Measurements from ENCODE around the gene TOPBP1. TPM values are rescaled to one million over a fixed set of nuclear protein-coding genes. Genes with fewer than 3 reads are reported as not detected.
A peak's percentile ranks its signal among the peaks of the same experiment; 100 is the strongest.

Gene TOPBP1
- total RNA-seq, 4 donors from 2014 or later = 11.8 to 21.1 (median 16.9) TPM

DNA sequence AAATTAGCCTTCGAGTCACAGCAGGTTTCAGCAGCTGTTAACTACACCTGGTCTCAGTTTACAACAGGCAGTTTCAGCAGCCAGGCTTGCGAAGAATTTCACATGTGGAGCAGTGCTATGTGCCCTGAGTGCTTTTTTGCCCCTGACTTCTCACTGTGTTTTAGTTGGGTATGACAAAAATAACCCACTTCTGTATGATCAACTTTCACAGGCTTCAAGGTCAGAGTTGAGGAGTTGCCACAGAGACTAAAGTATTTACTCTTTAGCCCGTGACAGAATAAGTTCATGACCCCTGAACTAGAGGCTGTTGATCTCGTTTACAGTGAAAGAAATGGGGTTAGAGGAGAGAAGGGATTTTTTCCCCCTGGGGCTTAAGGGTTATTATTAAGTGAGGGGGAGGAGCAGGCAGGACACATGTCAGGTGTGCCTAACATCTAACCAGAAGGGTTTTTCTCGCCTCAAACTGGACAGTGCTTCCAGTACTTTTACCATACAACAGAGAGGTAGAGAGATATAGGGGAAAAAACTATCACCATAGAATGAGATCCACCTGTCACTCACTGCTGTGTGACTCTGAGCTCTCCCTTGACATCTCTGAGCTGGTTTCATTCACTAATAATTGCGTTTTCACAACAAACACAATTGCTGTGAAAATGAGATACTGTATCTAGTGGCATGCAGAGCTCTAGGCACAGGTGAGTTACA, 14.0 kb upstream of the TOPBP1 start:
- intact Hi-C loops (cut with DNase I; ENCODE audit: low total_unique reads) = no loop called here
- no peak for ATAC-seq
- TF ChIP-seq, protein P1, sequence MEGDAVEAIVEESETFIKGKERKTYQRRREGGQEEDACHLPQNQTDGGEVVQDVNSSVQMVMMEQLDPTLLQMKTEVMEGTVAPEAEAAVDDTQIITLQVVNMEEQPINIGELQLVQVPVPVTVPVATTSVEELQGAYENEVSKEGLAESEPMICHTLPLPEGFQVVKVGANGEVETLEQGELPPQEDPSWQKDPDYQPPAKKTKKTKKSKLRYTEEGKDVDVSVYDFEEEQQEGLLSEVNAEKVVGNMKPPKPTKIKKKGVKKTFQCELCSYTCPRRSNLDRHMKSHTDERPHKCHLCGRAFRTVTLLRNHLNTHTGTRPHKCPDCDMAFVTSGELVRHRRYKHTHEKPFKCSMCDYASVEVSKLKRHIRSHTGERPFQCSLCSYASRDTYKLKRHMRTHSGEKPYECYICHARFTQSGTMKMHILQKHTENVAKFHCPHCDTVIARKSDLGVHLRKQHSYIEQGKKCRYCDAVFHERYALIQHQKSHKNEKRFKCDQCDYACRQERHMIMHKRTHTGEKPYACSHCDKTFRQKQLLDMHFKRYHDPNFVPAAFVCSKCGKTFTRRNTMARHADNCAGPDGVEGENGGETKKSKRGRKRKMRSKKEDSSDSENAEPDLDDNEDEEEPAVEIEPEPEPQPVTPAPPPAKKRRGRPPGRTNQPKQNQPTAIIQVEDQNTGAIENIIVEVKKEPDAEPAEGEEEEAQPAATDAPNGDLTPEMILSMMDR (IDR thresholded peaks at IDR 0.05 in 4 of 5, conservative IDR thresholded peaks at IDR 0.05 in 1 of 5) = no peak
- TF ChIP-seq POLR2A (IDR thresholded peaks at IDR 0.05) = no peak
- Histone ChIP-seq H3K4me1 (peaks cover 0 to 3% of the 10 kb centered on the region in 2 donors), H3K36me3 (no peaks in the 10 kb centered on the region), H3K4me3 (no peak overlapping the region), H3K9me3 (no peaks in the 10 kb centered on the region), H3K27me3 (peaks cover 20 to 44% (median 25%) of the 10 kb centered on the region in 3 donors), H3K27ac (no peak overlapping the region)
- DNase-seq = no peak
- in situ Hi-C loops (cut with MboI; ENCODE audit: low sequenced_read_pairs in 4 of 4) = no loop called here

DNA sequence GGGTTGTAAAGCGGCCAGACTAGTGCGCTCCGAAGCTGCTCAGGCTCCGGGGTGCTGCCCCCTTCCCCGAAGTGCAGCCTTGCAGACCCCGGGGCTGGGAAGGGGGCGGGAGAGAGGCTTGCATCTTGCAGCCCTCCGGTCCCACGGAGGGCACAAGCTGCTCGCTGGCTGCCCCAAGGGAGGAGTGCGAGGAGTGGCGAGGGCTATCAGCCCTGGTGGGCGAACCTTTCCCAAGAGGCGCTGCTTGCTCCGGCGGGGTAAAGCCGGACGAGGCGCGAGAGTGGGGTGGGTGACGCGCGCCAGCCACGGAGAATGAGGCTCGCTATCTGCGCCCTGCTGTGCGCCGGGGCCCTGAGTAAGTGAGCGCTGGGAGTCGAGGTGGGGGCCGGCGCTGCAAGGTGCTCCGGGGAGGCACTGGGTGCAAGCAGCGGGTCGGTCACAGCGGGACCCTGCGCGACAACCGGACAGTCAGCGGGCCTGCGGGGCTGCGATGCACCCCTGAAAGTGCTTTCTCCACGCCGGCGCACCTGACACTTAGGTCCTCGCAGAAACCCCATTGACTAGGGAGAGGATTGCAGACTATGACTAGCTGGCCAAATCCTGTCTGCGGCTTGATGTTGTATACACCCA, 12.7 kb upstream of the TOPBP1 start:
- in situ Hi-C loops (cut with MboI; ENCODE audit: low sequenced_read_pairs in 4 of 4) = no loop called here

DNA sequence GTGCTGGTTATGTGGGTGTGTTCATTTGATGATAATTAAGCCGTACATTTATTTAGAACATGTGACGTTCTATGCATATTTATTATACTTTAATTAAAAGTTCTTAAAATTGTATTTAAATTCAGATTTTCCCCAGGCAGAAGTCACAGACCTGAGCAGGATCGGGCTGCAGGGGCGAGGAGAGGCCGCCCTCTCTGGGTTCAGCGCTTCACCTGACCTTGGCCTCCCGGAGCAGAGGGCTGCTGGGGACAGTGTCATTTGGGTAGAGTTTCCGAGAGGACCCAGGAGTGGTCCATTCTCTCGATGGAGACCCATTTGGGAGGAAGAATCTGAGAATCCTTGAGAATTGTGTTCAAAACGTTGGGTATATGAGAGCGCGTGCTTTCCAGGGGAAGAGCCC, 12.0 kb upstream of the TOPBP1 start:
- no peak for TF ChIP-seq POLR2A (IDR thresholded peaks at IDR 0.05)
- TF ChIP-seq, protein P1 (IDR thresholded peaks at IDR 0.05 in 4 of 5, conservative IDR thresholded peaks at IDR 0.05 in 1 of 5) = no peak
- Histone ChIP-seq H3K4me3 (no peak overlapping the region), H3K27ac (no peak overlapping the region), H3K36me3 (no peaks in the 10 kb centered on the region), H3K4me1 (peaks cover 0 to 3% of the 10 kb centered on the region in 2 donors), H3K9me3 (no peaks in the 10 kb centered on the region), H3K27me3 (peaks cover 20 to 44% (median 25%) of the 10 kb centered on the region in 3 donors)
- ATAC-seq (no peak), DNase-seq (no peak)
- in situ Hi-C loops (cut with MboI; ENCODE audit: low sequenced_read_pairs in 4 of 4) (no loop called here), intact Hi-C loops (cut with DNase I; ENCODE audit: low total_unique reads) (no loop called here)

More for the DNA sequence above, 12.7 kb upstream of the TOPBP1 start:
- H3K27ac ChIP-seq = no peak overlapping the region
- peaks cover 0 to 3% of the 10 kb centered on the region in 2 donors for H3K4me1 ChIP-seq
- no peaks in the 10 kb centered on the region for H3K36me3 ChIP-seq
- DNase-seq (no peak), ATAC-seq (no peak)
- no peak for TF ChIP-seq POLR2A (IDR thresholded peaks at IDR 0.05)
- TF ChIP-seq, protein P1 (IDR thresholded peaks at IDR 0.05 in 4 of 5, conservative IDR thresholded peaks at IDR 0.05 in 1 of 5) = no peak
- peak overlapping the region in 2 of 4 donors; percentile 21 to 25 for H3K4me3 ChIP-seq
- H3K9me3 ChIP-seq = no peaks in the 10 kb centered on the region
- intact Hi-C loops (cut with DNase I; ENCODE audit: low total_unique reads) = no loop called here
- peaks cover 20 to 44% (median 25%) of the 10 kb centered on the region in 3 donors for H3K27me3 ChIP-seq

DNA sequence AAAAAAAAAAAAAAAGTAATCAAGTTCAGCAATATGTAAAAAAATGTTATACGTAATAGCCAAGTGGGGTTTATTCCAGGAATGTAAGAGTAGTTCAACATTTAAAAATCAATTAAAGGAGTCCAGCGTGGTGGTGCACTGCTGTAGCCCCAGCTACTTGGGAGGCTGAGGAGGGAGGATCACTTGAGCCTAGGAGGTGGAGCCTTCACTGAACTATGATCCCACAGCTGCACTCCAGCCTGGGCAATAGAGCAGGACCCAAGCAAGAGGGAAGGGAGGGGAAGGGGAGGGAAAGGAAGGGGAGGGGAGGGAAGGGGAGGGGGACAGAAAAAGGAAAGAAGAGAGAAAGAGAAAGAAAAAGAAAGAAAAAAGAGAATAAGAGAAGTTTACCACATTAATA, 10.7 kb upstream of the TOPBP1 start:
- no peaks in the 10 kb centered on the region for H3K36me3 ChIP-seq
- peaks cover 20 to 44% (median 25%) of the 10 kb centered on the region in 3 donors for H3K27me3 ChIP-seq
- no peaks in the 10 kb centered on the region for H3K9me3 ChIP-seq
- peaks cover 0 to 3% of the 10 kb centered on the region in 2 donors for H3K4me1 ChIP-seq
- no peak for TF ChIP-seq POLR2A (IDR thresholded peaks at IDR 0.05)
- TF ChIP-seq, protein P1 (IDR thresholded peaks at IDR 0.05 in 4 of 5, conservative IDR thresholded peaks at IDR 0.05 in 1 of 5) = no peak
- no peak overlapping the region for H3K4me3 ChIP-seq
- intact Hi-C loops (cut with DNase I; ENCODE audit: low total_unique reads) = no loop called here
- no peak for DNase-seq
- in situ Hi-C loops (cut with MboI; ENCODE audit: low sequenced_read_pairs in 4 of 4) = no loop called here
- no peak overlapping the region for H3K27ac ChIP-seq
- ATAC-seq = no peak

Measured in gastrocnemius medialis (tissue), 4 donors.